ENCODE measurements around the gene ENOX1. TPM values are rescaled to one million over a fixed set of nuclear protein-coding genes. Genes with fewer than 3 reads are reported as not detected.

The ENOX1 gene
- total RNA-seq, 2 donors from 2014 or later = 1.3 to 2.4 TPM

- no peaks in the 10 kb centered on the region for H3K9me3 ChIP-seq
- H3K36me3 ChIP-seq = no peaks in the 10 kb centered on the region
- no peaks in the 10 kb centered on the region for H3K4me1 ChIP-seq
- H3K27ac ChIP-seq = no peak overlapping the region
- DNase-seq (ENCODE audit: low spot score) = no peak
- H3K4me3 ChIP-seq = no peak overlapping the region
- H3K27me3 ChIP-seq = no peaks in the 10 kb centered on the region
- TF ChIP-seq CTCF (IDR thresholded peaks at IDR 0.05) = no peak
Measured at GRCh38 chr13:43776006-43776405, 10.8 kb downstream of the ENOX1 start.

- no peak for TF ChIP-seq CTCF (IDR thresholded peaks at IDR 0.05)
- Histone ChIP-seq H3K4me1 (no peaks in the 10 kb centered on the region), H3K4me3 (no peak overlapping the region)
Measured at GRCh38 chr13:43773602-43774001, 13.2 kb downstream of the ENOX1 start.

GRCh38 chr13:43770871-43771270, 15.9 kb downstream of the ENOX1 start:
- Histone ChIP-seq H3K27me3 (no peaks in the 10 kb centered on the region), H3K4me1 (peaks cover 0 to 19% of the 10 kb centered on the region in 2 donors), H3K36me3 (no peaks in the 10 kb centered on the region), H3K4me3 (no peak overlapping the region), H3K9me3 (no peaks in the 10 kb centered on the region), H3K27ac (no peak overlapping the region)
- no peak for DNase-seq (ENCODE audit: low spot score)
- no peak for TF ChIP-seq CTCF (IDR thresholded peaks at IDR 0.05)

More at GRCh38 chr13:43773602-43774001, 13.2 kb downstream of the ENOX1 start:
- Histone ChIP-seq H3K36me3 (no peaks in the 10 kb centered on the region), H3K27ac (no peak overlapping the region), H3K27me3 (no peaks in the 10 kb centered on the region), H3K9me3 (no peaks in the 10 kb centered on the region)
- DNase-seq (ENCODE audit: low spot score) = no peak

GRCh38 chr13:43769529-43769928, 17.2 kb downstream of the ENOX1 start:
- no peaks in the 10 kb centered on the region for H3K36me3 ChIP-seq
- no peaks in the 10 kb centered on the region for H3K9me3 ChIP-seq
- no peak overlapping the region for H3K4me3 ChIP-seq
- H3K4me1 ChIP-seq = peaks cover 0 to 19% of the 10 kb centered on the region in 2 donors
- TF ChIP-seq CTCF (IDR thresholded peaks at IDR 0.05) = no peak
- no peak for DNase-seq (ENCODE audit: low spot score)
- no peaks in the 10 kb centered on the region for H3K27me3 ChIP-seq
- no peak overlapping the region for H3K27ac ChIP-seq

- Histone ChIP-seq H3K36me3 (no peaks in the 10 kb centered on the region), H3K4me1 (peaks cover 0 to 19% of the 10 kb centered on the region in 2 donors), H3K27ac (peak overlapping the region; percentile 49 to 64), H3K9me3 (no peaks in the 10 kb centered on the region), H3K27me3 (no peaks in the 10 kb centered on the region), H3K4me3 (no peak overlapping the region)
- DNase-seq (ENCODE audit: low spot score) = no peak
- no peak for TF ChIP-seq CTCF (IDR thresholded peaks at IDR 0.05)
Measured at GRCh38 chr13:43767341-43767931, 19.3 kb downstream of the ENOX1 start.

- H3K9me3 ChIP-seq = no peaks in the 10 kb centered on the region
- peak overlapping the region; percentile 49 to 64 for H3K27ac ChIP-seq
- no peaks in the 10 kb centered on the region for H3K36me3 ChIP-seq
- H3K4me1 ChIP-seq = peaks cover 0 to 19% of the 10 kb centered on the region in 2 donors
- no peak for DNase-seq (ENCODE audit: low spot score)
- no peaks in the 10 kb centered on the region for H3K27me3 ChIP-seq
- TF ChIP-seq CTCF (IDR thresholded peaks at IDR 0.05) = no peak
- no peak overlapping the region for H3K4me3 ChIP-seq
Measured at GRCh38 chr13:43766725-43767124, 20.0 kb downstream of the ENOX1 start.
